ENCODE data around the gene CMIP. TPM values are rescaled to one million over a fixed set of nuclear protein-coding genes. Genes with fewer than 3 reads are reported as not detected.

CMIP gene
- total RNA-seq, 2 donors from 2014 or later, result 30.1 to 95.1 TPM

- no peaks in the 10 kb centered on the region for H3K9me3 ChIP-seq
- no peaks in the 10 kb centered on the region for H3K36me3 ChIP-seq
- 85% methylated on average over 10 of the region's 10 CpGs for WGBS
- H3K4me3 ChIP-seq, result no peak overlapping the region
- H3K4me1 ChIP-seq (replicated peaks), result no peaks in the 10 kb centered on the region
- TF ChIP-seq POLR2A (IDR thresholded peaks at IDR 0.05) (no peak), CTCF (IDR thresholded peaks at IDR 0.05) (no peak), POLR2AphosphoS5 (IDR thresholded peaks at IDR 0.05) (no peak)
- intact Hi-C loops (cut with DNase I), result no loop called here
- no peaks in the 10 kb centered on the region for H3K27me3 ChIP-seq (replicated peaks; ENCODE audit: insufficient read depth)
- no peak for DNase-seq (ENCODE audit: low spot score)
- no peak overlapping the region for H3K27ac ChIP-seq
Measured at GRCh38 chr16:81483064-81483969, 38.7 kb downstream of the CMIP start.

GRCh38 chr16:81483970-81484595 is 39.5 kb downstream of the CMIP start:
- WGBS, result 90% methylated on average over 20 of the region's 22 CpGs
- TF ChIP-seq CTCF (IDR thresholded peaks at IDR 0.05) (no peak), POLR2A (IDR thresholded peaks at IDR 0.05) (no peak), POLR2AphosphoS5 (IDR thresholded peaks at IDR 0.05) (no peak)
- intact Hi-C loops (cut with DNase I), result no loop called here
- Histone ChIP-seq H3K4me1 (replicated peaks) (no peaks in the 10 kb centered on the region), H3K9me3 (no peaks in the 10 kb centered on the region), H3K4me3 (no peak overlapping the region), H3K27me3 (replicated peaks; ENCODE audit: insufficient read depth) (no peaks in the 10 kb centered on the region), H3K27ac (no peak overlapping the region), H3K36me3 (no peaks in the 10 kb centered on the region)
- no peak for DNase-seq (ENCODE audit: low spot score)

GRCh38 chr16:81484908-81485624 is 40.5 kb downstream of the CMIP start:
- no peak overlapping the region for H3K4me3 ChIP-seq
- H3K36me3 ChIP-seq, result no peaks in the 10 kb centered on the region
- no peak for DNase-seq (ENCODE audit: low spot score)
- no peaks in the 10 kb centered on the region for H3K4me1 ChIP-seq (replicated peaks)
- H3K27me3 ChIP-seq (replicated peaks; ENCODE audit: insufficient read depth), result no peaks in the 10 kb centered on the region
- no peak overlapping the region for H3K27ac ChIP-seq
- no peak for TF ChIP-seq POLR2AphosphoS5 (IDR thresholded peaks at IDR 0.05)
- no peak for TF ChIP-seq CTCF (IDR thresholded peaks at IDR 0.05)
- no peak for TF ChIP-seq POLR2A (IDR thresholded peaks at IDR 0.05)
- 66% methylated on average over 11 of the region's 11 CpGs for WGBS
- no peaks in the 10 kb centered on the region for H3K9me3 ChIP-seq
- intact Hi-C loops (cut with DNase I), result no loop called here

- Histone ChIP-seq H3K27ac (no peak overlapping the region), H3K4me3 (no peak overlapping the region), H3K36me3 (no peaks in the 10 kb centered on the region), H3K9me3 (no peaks in the 10 kb centered on the region), H3K27me3 (replicated peaks; ENCODE audit: insufficient read depth) (no peaks in the 10 kb centered on the region), H3K4me1 (replicated peaks) (no peaks in the 10 kb centered on the region)
- no peak for DNase-seq (ENCODE audit: low spot score)
- TF ChIP-seq POLR2AphosphoS5 (IDR thresholded peaks at IDR 0.05), result no peak
- 82% methylated on average over 21 of the region's 21 CpGs for WGBS
- intact Hi-C loops (cut with DNase I), result no loop called here
Measured at GRCh38 chr16:81485824-81486539, 41.4 kb downstream of the CMIP start.

Measured in prostate gland (tissue), 2 donors.